HEK293T (cell line): ENCODE results near the gene FIGNL2.

Source experiments
- CTCF ChIA-PET: fragments of 350-600 bp; formaldehyde crosslinking; extraction: SDS; loops from one replicate; lab custom pipeline; 2021; ENCODE audit warnings: antibody characterized with exemption, inconsistent platforms; lab: Yijun Ruan, JAX
- POLR2A ChIA-PET: fragments of 350-600 bp; formaldehyde crosslinking; extraction: SDS; loops from one replicate; lab custom pipeline; 2020; ENCODE audit warnings: antibody characterized with exemption, inconsistent platforms; lab: Yijun Ruan, JAX
- DNase-seq: peaks from one replicate; pipeline ENCODE4 v3.0.0; 2012; ENCODE audit warnings: mixed read lengths; ENCODE audit errors: extremely low spot score
- ARNT ChIP-seq: fragments of 450-650 bp; IDR thresholded peaks from 2 replicates; pipeline ENCODE4 v1.6.1; 2017; ENCODE audit warnings: mild to moderate bottlenecking
- BHLHE40 ChIP-seq: fragments of 450-650 bp; IDR thresholded peaks from 2 replicates; pipeline ENCODE4 v1.6.1; 2016; ENCODE audit warnings: mild to moderate bottlenecking, moderate library complexity, borderline replicate concordance
- CTBP1 ChIP-seq: fragments of 450-650 bp; IDR thresholded peaks from 2 replicates; pipeline ENCODE4 v1.6.1; 2016; ENCODE audit warnings: borderline replicate concordance
- ELF4 ChIP-seq: fragments of 450-650 bp; IDR thresholded peaks from 2 replicates; pipeline ENCODE4 v1.6.1; 2017; ENCODE audit warnings: antibody characterized with exemption
- FOXA1 ChIP-seq: fragments of 450-650 bp; IDR thresholded peaks from 2 replicates; pipeline ENCODE4 v1.6.1; 2016; ENCODE audit warnings: mild to moderate bottlenecking
- FOXK2 ChIP-seq: fragments of 450-650 bp; IDR thresholded peaks from 2 replicates; pipeline ENCODE4 v1.6.1; 2016; ENCODE audit warnings: mild to moderate bottlenecking
- FOXM1 ChIP-seq: fragments of 450-650 bp; IDR thresholded peaks from 2 replicates; pipeline ENCODE4 v1.6.1; 2017; ENCODE audit warnings: mild to moderate bottlenecking, borderline replicate concordance
- HDGF ChIP-seq: fragments of 450-650 bp; IDR thresholded peaks from 2 replicates; pipeline ENCODE4 v1.6.1; 2017; ENCODE audit warnings: antibody characterized with exemption, borderline replicate concordance
- L3MBTL2 ChIP-seq: fragments of 450-650 bp; conservative IDR thresholded peaks from 2 replicates; pipeline ENCODE4 v1.6.1; 2016; ENCODE audit warnings: mild to moderate bottlenecking
- LEF1 ChIP-seq: fragments of 450-650 bp; IDR thresholded peaks from 2 replicates; pipeline ENCODE4 v1.6.1; 2017; ENCODE audit warnings: mild to moderate bottlenecking, borderline replicate concordance
- NFRKB ChIP-seq: fragments of 450-650 bp; IDR thresholded peaks from 2 replicates; pipeline ENCODE4 v1.6.1; 2016; ENCODE audit warnings: mild to moderate bottlenecking, moderate library complexity
- PKNOX1 ChIP-seq: fragments of 450-650 bp; IDR thresholded peaks from 2 replicates; pipeline ENCODE4 v1.6.1; 2016
- SP1 ChIP-seq: fragments of 450-650 bp; IDR thresholded peaks from 2 replicates; pipeline ENCODE4 v1.6.1; 2017
- SUZ12 ChIP-seq: fragments of 450-650 bp; IDR thresholded peaks from 2 replicates; pipeline ENCODE4 v1.6.1; 2016; ENCODE audit warnings: mild to moderate bottlenecking
- TARDBP ChIP-seq: fragments of 450-650 bp; IDR thresholded peaks from 2 replicates; pipeline ENCODE4 v1.6.1; 2016
- ZNF384 ChIP-seq: fragments of 450-650 bp; IDR thresholded peaks from 2 replicates; pipeline ENCODE4 v1.6.1; 2016

The FIGNL2 gene

GRCh38 chr12:51866762-51867161, 18.2 kb upstream of the FIGNL2 start:
- peak; percentile 57; the same call in 1 of the 2 replicates for TF ChIP-seq ZNF384
- TF ChIP-seq FOXK2 = no peak
- no peak for TF ChIP-seq FOXM1
- no peak for TF ChIP-seq SUZ12
- POLR2A ChIA-PET = interaction anchor here (0.5 kb wide), 1 partner anchor 48 kb away, joined by 3 read pairs; no protein-coding TSS in a partner anchor
- no peak for DNase-seq
- CTCF ChIA-PET = interaction anchor here (0.8 to 0.9 kb wide), 2 partner anchors 8 to 158 kb away, joined by 3 to 4 read pairs; no protein-coding TSS in a partner anchor

- CTCF ChIA-PET = interaction anchor here (0.9 kb wide), 1 partner anchor 8 kb away, joined by 3 read pairs; no protein-coding TSS in a partner anchor
- POLR2A ChIA-PET = interaction anchor here (0.5 kb wide), 1 partner anchor 47 kb away, joined by 3 read pairs; no protein-coding TSS in a partner anchor
- no peak for DNase-seq
Measured at GRCh38 chr12:51866324-51866723, 17.8 kb upstream of the FIGNL2 start.

GRCh38 chr12:51865757-51866270, 17.3 kb upstream of the FIGNL2 start:
- POLR2A ChIA-PET = no interaction called here
- TF ChIP-seq LEF1 (no peak), HDGF (no peak), NFRKB (no peak), FOXK2 (no peak), FOXA1 (no peak)
- DNase-seq = no peak
- CTCF ChIA-PET = no interaction called here

More at GRCh38 chr12:51866324-51866723, 17.8 kb upstream of the FIGNL2 start:
- TF ChIP-seq BHLHE40 = no peak
- no peak for TF ChIP-seq ARNT
- no peak for TF ChIP-seq ELF4
- no peak for TF ChIP-seq L3MBTL2
- no peak for TF ChIP-seq PKNOX1
- no peak for TF ChIP-seq HDGF
- no peak for TF ChIP-seq ZNF384
- TF ChIP-seq TARDBP = no peak
- no peak for TF ChIP-seq SP1

- TF ChIP-seq FOXM1 (no peak), NFRKB (no peak), FOXK2 (no peak), ZNF384 (no peak), HDGF (no peak), L3MBTL2 (no peak), LEF1 (no peak), SUZ12 (no peak), ELF4 (no peak), ARNT (no peak), SP1 (no peak), TARDBP (no peak), CTBP1 (no peak), FOXA1 (no peak)
- no peak for DNase-seq
- CTCF ChIA-PET = no interaction called here
- POLR2A ChIA-PET = no interaction called here
Measured at GRCh38 chr12:51864833-51865670, 16.5 kb upstream of the FIGNL2 start.

GRCh38 chr12:51863933-51864832, 15.7 kb upstream of the FIGNL2 start:
- CTCF ChIA-PET = interaction anchor here (1.4 kb wide), 1 partner anchor 11 kb away, joined by 4 read pairs; no protein-coding TSS in a partner anchor
- DNase-seq = no peak
- TF ChIP-seq CTBP1 (no peak), PKNOX1 (no peak), SUZ12 (no peak)
- POLR2A ChIA-PET = no interaction called here

GRCh38 chr12:51863363-51863932, 14.9 kb upstream of the FIGNL2 start:
- ChIA-PET CTCF (interaction anchor here (1.1 to 1.4 kb wide), 2 partner anchors 12 to 13 kb away, joined by 3 to 4 read pairs; no protein-coding TSS in a partner anchor), POLR2A (interaction anchor here (1.0 kb wide), 1 partner anchor 39 kb away, joined by 4 read pairs; no protein-coding TSS in a partner anchor)
- TF ChIP-seq PKNOX1 (no peak), ELF4 (no peak), SP1 (no peak), LEF1 (no peak), SUZ12 (no peak), ZNF384 (no peak), TARDBP (no peak), NFRKB (no peak), BHLHE40 (no peak), FOXA1 (no peak)
- DNase-seq = no peak
